Endometrial microvascular endothelial cells (primary cell): ENCODE results near the gene NCBP3. TPM values are rescaled to one million over a fixed set of nuclear protein-coding genes. Genes with fewer than 3 reads are reported as not detected.
"Not testable (repeated sequence)": the region's sequence is repeated elsewhere in the genome, so short reads cannot be mapped to it uniquely, and the experiment has no call there.

Source experiments
- in situ Hi-C: cut with HindIII; loops from 2 replicates; pipeline ENCODE4 v1.10.0; 2017; ENCODE audit warnings: low sequenced_read_pairs, low pct_unique_long_range_greater_than_20kb; ENCODE audit errors: inconsistent ontology term
- total RNA-seq: library from RNA; depleted of rRNA; stranded (reverse); fragments of >200 nt; gene quantifications from one replicate; pipeline ENCODE4 v1.2.3, GENCODE V29; 2015; ENCODE audit errors: inconsistent ontology term

Gene NCBP3
- total RNA-seq, 1 donor from 2014 or later: 29.1 TPM

DNA sequence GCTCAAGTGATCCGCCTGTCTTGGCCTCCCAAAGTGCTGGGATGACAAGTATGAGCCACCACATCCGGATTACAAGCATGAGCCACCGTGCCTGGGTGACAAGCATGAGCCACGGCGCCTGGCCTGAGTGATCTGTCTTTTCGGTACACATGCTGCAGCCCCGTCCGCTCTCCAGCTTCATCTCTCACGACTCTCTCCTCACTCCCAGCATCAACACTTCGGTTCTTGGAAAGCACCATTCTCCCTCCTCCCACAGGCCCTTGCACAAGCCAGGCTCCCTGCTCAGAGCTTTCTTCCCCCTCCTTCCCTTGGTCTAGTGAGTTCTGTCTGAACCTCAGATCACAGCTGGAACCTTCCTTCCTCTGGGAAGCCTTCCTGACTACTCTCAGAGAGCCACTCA is 6.5 kb upstream of the NCBP3 start:
- in situ Hi-C loops: no loop called here

DNA sequence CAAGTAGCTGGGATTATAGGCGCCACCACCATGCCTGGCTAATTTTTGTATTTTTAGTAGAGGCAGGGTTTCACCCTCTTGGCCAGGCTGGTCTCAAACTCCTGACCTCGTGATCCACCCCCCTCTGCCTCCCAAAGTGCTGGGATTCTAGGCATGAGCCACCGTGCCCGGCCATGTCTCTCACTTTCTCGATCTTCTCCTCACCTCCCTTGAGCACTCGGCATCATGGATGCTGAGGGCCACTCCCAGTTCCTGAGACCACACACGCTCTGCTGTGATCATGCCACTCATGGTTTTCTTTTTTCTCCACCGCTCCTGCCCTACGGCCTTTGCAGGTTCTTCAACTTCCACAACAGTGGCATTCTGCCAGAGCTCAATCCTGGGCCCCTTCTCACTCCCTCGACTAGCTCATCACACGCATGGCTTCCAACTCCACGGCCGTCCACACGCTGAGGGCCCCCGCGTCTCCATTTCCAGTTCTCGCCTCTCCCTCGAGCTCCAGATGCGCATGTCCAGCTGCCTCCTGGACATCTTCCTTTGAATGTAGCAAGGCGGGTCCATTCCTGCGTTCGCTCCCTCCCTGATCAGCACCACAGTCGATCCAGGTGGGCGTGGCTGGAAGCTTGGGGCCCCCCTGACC is 5.5 kb upstream of the NCBP3 start:
- in situ Hi-C loops: no loop called here

DNA sequence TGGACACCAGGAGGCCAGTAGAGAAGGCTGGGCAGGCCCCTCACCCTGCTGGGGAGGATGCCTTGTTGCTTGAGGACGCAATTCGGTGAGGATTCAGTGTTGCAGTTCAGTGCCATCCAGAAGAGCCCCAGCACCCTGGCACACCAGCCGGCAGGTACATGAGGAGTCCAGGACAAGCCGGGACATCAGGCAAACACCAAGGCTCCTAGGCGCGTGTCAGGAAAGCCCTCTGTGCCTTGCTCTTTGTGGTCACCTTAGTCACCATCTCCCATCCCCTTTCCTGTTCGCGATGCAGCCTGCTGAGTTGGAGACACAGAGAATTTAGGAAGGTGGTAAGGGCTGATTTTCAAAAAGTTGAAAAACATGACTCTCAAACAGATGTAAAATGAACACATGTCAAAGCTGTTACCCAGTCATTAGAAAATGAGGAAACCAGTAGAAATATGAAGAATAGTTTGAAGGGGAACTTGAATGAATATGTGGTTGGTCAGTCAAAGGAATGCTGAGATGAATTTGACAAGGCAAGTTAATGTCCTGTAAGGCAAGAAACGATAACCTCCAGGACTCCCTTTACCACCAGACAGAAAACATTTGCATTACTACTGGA is 2.3 kb upstream of the NCBP3 start:
- in situ Hi-C loops: no loop called here

DNA sequence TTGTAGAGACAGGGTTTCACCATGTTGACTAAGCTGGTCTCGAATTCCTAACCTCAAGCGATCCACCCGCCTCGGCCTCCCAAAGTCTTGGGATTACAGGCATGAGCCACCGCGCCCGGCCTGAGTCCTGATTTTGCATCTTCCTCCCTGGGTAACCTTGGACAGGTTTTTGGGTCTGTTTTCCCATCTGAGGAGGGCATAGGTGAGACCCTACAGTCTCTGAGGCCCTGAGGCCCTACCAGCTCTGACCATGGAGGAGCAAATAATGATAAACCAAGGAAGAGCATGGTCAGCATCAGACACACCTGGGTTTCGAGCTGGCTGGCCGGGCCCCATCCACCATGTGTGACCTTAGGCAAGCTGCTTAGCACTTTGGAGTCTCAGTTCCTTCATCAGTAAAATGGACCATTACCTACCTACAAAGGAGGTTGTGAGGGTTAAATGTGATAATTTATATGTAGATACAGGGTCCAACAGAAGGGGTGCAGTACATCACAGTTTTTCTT is 1.2 kb upstream of the NCBP3 start:
- in situ Hi-C loops: no loop called here

DNA sequence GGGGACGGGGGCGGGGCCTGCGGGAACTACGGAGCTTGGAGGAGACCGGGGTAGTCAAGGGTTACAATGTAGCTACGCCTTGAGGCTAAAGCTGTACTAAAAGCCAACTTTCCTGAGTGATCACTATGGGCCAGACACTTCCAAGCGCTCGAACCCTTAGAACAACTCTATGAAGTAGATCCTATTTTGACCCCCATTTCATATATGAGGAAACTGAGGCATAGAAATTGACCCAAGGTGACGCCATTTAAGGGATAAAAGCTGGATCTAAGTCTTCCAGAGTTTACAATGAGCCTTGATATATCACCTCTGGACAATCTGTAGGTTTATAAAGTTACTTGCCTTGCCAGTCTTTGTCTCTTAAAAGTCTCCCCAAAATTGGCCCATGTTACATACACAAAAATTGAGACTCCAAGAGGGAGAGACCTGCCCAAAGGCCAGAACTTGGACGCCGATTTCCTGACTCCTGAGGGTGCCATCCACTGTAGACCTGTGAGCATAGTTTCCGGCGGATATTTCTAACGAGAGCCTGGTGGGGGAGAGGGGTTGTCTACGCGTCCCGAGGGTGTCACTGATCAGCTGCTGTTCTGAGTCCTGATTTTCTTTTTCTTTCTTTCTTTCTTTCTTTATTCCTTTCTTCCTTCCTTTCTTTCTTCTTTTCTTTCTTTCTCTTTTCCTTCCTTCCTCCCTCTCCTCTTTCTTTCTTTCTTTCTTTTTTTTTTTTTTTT is 555 bp upstream of the NCBP3 start:
- in situ Hi-C loops: no loop called here

DNA sequence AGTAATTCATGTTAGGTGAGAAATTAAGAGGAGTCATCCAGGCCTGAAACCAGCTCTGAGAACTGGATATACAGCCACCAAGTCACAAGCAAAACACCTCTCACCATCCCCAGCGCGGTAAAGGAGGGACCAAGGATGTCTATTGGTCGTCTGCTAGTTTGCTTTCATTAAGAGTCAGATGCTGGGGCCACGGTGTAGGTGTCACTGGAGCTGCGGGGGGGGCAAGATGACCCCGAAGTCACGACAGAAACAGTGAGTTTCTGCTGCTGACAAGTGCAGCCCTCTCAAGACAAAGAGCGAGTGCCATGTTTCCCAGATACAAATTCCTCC is 790 bp downstream of the NCBP3 start:
- in situ Hi-C loops: no loop called here

DNA sequence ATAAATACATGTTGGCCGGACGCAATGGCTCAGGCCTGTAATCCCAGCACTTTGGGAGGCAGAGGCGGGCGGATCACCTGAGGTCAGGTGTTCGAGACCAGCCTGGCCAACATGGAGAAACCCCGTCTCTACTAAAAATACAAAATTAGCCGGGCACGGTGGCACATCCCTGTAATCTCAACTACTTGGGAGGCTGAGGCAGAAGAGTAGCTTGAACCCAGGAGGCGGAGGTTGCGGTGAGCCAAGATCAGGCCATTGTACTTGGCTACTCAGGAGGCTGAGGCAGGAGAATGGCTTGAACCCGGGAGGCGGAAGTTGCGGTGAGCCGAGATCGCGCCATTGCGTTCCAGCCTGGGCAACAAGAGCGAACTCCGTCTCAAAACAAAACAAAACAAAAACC is 1.5 kb downstream of the NCBP3 start:
- in situ Hi-C loops: not testable (repeated sequence)

DNA sequence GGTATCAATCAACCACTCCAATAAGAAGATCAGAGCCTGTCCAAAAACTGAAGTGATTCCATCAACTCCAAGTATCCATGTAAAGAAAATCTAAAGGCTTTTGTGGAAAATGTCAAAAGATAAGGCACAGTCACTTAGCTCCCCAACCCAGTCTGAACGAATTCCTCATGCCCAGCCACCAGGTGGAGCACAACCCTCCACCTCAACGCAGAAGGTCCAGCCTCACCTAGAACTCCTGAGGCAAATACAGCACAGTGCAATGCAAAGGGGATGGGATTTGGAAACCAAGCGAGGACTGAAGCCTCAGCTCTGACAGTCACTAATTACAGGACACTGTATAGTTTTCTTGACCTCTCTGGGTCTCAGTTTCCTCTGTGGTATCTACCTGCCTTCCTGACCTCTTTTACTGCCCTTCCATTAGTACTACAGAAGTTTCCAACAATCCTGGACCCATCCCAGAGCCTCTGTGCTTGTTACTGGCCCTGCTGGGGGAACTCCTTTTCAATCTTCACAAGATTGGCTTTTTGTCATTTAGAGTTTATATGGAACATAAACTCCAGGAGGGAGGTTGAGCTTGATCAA is 2.0 kb downstream of the NCBP3 start:
- in situ Hi-C loops: no loop called here

DNA sequence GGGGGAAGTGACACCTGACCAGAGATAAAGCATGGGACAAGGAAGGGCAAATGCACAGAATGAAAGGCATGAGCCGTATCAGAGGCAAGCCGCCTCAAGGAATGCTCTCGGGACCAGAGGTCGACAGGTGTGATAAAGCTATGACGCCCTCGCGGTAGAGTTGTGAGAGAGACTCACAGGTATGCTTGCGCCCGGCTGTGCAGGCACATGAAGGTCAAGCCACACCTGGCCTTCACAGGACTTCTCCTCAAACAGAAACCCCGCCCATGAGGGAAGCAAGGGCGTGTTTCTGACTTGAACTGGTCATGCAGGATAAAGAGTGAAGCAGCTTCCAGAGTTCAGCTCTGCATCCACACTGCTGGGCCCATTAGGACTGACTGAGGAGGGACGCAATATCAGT is 7.8 kb downstream of the NCBP3 start:
- in situ Hi-C loops: no loop called here

DNA sequence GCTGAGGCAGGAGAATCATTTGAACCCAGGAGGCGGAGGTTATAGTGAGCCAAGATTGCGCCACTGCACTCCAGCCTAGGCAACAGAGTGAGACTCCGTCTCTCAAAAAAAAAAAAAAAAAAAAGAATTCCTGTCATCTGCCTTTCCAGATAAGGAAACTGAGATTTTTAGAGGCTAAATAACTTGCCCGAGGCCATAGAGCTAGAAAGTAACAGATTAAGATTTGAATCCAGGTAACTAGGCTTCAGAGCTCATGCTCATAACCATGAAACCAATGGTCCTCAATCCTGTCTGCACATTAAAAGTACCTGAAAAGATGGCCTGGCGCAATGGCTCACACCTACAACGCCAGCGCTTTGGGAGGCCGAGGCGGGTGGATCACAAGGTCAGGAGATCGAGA is 9.5 kb downstream of the NCBP3 start:
- in situ Hi-C loops: no loop called here

DNA sequence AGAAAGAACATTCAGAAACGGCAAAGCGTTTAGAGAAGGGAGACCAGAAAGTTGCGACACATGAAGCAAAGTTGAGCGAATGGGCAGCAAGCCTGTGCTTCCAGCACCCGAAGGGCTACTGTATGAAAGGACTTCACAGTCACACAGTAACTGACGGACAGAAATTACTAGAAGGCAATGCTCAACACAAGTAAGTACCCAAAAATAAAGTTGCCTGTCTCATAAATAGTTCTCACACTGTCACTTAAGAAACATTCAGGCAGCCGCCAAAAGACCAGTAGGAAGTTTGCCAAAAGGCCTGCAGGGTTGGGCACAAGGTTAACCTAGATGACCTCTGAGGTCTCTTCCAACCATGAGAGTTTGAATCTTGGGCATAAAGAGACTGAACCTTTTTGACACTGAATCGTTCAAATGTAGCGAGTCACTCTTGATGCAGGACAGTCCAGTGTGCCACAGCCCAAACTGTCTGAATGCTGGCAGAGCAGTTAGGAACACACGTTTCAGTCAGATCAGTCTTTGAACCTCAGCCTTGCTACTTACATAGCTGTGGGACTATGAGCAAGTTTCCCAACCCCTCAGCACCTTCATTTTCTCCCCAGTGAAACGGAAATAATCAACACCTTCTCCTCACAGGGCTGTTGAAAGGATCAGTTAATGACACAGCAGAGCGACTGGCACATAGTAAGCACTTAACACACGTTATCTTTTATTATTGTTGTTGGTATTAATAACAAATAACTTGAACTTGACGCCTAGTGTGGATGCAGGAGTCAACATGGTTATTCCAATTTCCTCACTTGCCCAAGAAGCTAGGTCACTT is 10.4 kb downstream of the NCBP3 start:
- in situ Hi-C loops: no loop called here

DNA sequence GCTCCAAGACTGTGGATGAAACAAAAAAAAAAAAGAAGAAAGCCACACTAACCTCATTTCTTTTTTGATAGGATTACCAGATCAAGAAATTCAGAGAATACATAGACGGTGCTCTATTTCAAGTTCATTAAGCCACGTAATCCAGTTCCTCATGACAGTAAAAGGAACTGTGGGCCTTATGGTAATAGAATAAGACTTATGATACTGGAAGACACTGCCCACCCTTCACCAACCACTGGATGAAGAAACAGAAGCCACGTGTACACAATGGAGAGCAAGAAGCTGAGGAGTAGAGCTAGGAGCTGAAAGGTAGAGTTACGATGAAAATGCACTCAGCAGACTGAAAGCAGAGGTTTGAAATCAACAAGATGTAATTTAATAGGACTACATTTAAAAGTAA is 11.2 kb downstream of the NCBP3 start:
- in situ Hi-C loops: no loop called here

DNA sequence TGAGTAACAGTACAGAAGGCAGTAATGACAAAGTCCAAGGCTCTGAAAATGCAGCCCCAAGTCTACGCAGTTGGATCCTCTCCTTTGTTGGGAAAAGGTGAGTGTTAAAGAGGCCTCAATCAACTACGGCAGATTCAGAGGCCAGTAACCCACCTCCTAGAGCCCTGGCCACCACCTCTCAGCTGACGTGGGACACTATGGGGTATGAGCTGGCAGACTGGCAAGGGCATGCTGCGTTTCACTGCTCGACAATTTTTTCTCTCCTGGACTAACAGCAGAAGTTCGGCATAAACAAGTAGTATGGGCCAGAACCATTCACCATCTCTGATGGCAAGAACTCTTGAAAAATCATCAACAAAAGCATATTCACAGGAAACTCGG is 17.2 kb downstream of the NCBP3 start:
- in situ Hi-C loops: no loop called here

DNA sequence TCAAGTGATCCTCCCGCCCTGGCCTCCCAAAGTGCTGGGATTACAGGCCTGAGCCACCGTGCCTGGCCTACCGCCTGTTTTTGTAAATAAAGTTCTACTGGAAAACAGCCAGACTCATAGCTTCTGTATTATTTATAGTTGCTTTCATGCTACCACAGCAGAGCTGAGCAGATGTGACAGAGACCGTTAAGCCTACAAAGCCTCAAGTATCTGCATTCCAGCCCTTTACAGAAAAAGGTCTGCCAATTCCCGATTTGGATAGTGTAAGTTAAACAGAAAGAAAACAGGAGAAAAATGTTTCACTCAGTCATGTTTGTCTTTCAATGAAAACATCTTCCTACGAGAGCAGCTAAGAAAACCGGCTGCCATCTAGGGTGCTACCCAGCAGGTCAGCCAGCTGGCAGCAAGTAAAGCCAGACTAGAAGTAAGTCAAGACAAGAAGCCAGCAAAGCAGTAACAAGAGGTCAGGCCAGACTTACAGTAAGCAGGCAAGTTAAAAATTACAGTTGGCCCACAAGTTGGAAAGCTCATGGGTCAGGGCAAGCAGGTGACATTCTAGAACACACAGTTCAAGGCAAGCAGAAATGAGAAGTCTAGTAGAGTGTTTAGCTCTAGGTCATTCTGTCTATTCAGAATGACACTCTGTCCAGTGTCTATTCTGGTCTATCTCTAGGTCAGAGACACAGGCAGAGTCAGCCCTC is 17.7 kb downstream of the NCBP3 start:
- in situ Hi-C loops: no loop called here

DNA sequence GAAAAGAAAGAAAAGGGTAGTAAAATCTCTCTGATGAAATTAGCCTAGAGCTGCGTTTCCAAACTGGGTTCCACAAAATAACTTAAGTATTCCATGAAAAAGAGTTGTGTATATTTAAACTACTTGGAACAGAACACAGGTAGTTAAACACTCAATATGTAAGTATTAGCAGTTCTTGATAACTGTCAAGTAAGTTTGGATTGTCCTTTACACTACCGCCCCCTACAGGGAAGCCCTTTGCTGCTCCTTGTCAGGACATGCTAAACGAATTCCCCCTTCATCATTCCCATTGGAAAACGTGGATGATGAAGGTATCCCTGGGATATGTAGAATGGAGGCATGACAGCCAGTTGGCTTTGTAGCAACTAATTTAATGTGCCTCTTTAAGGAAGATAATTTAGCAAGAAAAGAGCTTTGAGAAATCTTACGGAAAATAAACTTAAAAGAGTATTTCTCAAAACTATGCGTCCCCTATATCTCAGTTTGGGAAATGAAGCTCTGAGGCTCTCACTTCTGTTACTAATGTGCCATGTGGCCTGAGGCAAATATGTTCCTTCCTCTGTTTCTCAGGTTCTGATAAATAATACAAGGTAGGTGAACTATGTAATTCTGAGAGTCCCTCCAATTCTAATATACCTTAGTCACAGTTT is 18.8 kb downstream of the NCBP3 start:
- in situ Hi-C loops: no loop called here

DNA sequence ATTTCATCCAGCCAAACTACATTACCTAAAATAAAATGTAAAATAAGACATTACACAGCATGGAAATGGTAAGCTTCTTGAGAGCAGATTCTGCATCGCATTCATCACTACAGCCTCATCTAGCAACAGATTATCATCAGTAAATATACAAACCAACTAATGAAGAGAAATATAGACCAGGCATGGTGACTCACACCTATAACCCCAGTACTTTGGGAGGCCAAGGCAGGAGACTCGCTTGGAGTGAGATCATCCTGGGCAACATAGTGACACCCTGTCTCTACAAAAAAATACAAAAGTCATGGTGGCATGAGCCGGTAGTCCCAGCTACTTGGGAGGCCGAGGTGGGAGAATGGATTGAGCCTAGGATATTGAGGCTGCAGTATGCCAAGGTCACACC is 19.9 kb downstream of the NCBP3 start:
- in situ Hi-C loops: no loop called here

DNA sequence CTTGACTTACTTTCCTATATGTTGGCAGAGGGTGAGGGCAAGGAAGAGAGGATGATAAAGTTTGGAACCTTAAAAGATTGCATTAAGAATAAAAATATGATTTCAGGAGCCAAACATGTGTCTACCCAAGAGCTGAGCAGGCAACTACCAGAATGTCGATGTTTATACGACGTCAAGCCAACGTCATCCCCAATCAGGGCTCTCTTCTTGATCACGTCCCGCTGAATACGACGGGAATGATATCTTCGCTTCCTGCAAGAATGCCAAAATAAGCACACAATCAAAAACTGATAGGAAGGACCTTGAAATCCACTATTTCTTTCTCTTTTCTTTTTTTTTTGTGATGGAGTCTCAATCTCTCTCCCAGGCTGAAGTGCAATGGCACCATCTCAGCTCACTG is 24.9 kb downstream of the NCBP3 start:
- in situ Hi-C loops: no loop called here

DNA sequence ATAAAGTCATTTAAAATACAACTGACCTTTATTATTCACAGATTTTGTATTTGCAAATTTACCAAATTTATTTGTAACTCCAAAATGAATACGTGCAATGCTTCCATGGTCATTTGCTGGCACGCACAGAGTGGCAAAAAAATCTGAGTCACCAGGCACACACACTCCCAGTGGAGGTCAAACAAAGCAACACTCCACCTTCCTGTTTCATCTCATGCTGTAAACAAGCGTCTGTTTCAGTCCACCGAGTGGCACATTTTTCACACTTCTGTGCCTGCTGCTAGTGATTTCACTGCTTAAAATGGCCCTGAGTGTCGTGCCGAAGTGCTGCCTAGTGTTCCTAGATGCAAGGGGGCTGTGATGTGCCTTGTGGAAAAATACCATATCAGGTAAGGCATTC is 27.3 kb downstream of the NCBP3 start:
- in situ Hi-C loops: no loop called here
